GM18507 (cell line): ENCODE measurements around the gene SLAIN1.

Experiments
- DNase-seq: peaks from one replicate; pipeline ENCODE4 v3.0.0; 2011; ENCODE audit warnings: low read depth; ENCODE audit not compliant: insufficient read length; ENCODE audit errors: extremely low spot score
- FAIRE-seq: peaks from 2 replicates; lab custom pipeline; 2011; peaks lifted over from hg19 to GRCh38; lab: Jason Lieb, UNC

SLAIN1 gene

DNA sequence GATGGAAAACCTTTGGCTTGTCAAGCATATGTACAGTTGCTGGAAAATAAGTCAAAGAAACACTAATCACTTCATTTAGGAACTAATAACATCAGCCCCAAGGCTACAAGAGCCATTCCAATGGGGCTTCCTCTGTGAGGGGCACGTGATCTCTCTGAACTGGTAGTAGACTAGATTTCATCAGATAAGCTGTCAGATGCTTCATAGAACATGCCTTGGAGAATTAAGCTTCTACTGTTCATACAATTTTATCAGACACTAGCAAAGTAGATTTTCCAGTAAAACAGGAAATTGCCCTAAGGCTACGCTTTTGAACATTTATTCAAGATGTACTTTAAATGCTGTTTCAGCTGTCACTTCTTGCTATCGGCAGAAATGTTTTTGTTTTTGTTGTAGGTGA, 113.4 kb downstream of the SLAIN1 start:
- FAIRE-seq, result no peak
- DNase-seq, result no peak

DNA sequence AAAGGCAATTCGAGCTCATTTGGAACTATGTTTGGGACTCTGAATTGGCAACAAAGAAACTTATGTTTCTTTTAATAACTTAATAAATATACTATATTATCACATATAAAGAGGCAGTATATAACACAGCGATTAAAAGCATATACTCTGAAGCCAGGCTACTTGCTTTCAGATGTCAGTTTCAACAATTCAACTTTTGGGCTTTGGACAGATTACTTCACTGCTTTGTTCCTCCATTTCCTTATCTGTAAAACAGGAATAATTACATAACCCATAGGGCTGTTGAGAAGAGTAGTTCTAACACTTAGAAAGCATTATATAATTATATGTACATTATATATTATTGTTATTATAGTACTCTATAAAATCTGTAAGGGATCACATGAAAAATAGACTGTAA, 113.9 kb downstream of the SLAIN1 start:
- no peak for DNase-seq
- no peak for FAIRE-seq

DNA sequence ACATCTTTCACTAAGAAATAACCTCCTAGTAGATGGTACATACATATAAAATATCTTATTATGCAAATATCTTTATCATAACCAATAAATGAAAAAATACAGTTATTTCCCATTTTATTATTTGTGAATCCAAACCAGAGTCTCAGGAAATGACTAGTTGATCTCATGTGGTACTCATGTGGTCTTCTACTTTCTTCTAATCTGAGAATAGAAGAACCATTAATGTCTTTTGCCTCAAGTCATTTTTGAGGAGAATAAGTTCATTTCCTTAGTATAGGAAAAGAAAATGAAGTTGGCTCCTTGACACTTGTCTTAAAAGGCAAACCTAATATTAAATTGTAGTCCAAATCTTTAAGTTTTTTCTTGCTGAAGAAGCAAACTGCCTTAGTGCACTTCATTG, 114.5 kb downstream of the SLAIN1 start:
- no peak for DNase-seq
- no peak for FAIRE-seq
